Uterus (tissue), 4 donors: Measurements from ENCODE around the gene TOP1. TPM values are rescaled to one million over a fixed set of nuclear protein-coding genes. Genes with fewer than 3 reads are reported as not detected.
"Not testable (repeated sequence)": the region's sequence is repeated elsewhere in the genome, so short reads cannot be mapped to it uniquely, and the experiment has no call there.

Experiments used
- DNase-seq, 2 donors: peaks; one replicate each; pipeline ENCODE4 v3.0.0-alpha.2; 2019 to 2020
- H3K27ac ChIP-seq, 2 donors: fragments of 200-600 bp; sonication (generic); 1 replicate in 1 of 2; 2 replicates in 1 of 2; pipeline ENCODE4 v1.5.1; 2016 to 2018
- H3K27me3 ChIP-seq, 2 donors: fragments of 200-600 bp; sonication (generic); one replicate each; pipeline ENCODE4 v1.5.1; 2018 to 2019; ENCODE audit warnings: control low read depth in 1 of 2
- H3K36me3 ChIP-seq, 2 donors: fragments of 200-600 bp; sonication (generic); one replicate each; pipeline ENCODE4 v1.5.1; 2019; ENCODE audit warnings: control low read depth in 1 of 2
- H3K4me1 ChIP-seq, 2 donors: fragments of 200-600 bp; sonication (generic); one replicate each; pipeline ENCODE4 v1.5.1; 2018 to 2019; ENCODE audit warnings: control low read depth in 1 of 2
- H3K4me3 ChIP-seq, 2 donors: fragments of 200-600 bp; sonication (generic); 1 replicate in 1 of 2; 2 replicates in 1 of 2; pipeline ENCODE4 v1.5.1; 2018 to 2019; ENCODE audit warnings: mild to moderate bottlenecking in 1 of 2
- H3K9me3 ChIP-seq, 2 donors: fragments of 200-600 bp; sonication (generic); one replicate each; pipeline ENCODE4 v1.5.1; 2019; ENCODE audit warnings: control low read depth in 1 of 2
- CTCF ChIP-seq, 4 experiments: fragments of 200-600 bp in 2 of 4; fragments of 450-650 bp in 2 of 4; sonication (generic) in 2 of 4; IDR thresholded peaks; one replicate each; pipeline ENCODE4 v1.5.1; 2016 to 2019; ENCODE audit warnings: antibody characterized with exemption in 4 of 4, mild to moderate bottlenecking in 2 of 4, moderate library complexity in 1 of 4
- POLR2A ChIP-seq, 2 donors: fragments of 450-650 bp; IDR thresholded peaks; one replicate each; pipeline ENCODE4 v1.6.1; 2016; ENCODE audit warnings: antibody characterized with exemption in 2 of 2, mild to moderate bottlenecking in 1 of 2, moderate library complexity in 1 of 2
- intact Hi-C: fragments of 100-400 bp; cut with DNase I; formaldehyde crosslinking; loops from one replicate; pipeline ENCODE4 v1.15.1; 2023; ENCODE audit warnings: low total_unique reads
- total RNA-seq, 4 donors: library from RNA; depleted of rRNA in 3 of 4; stranded (reverse); fragments of >200 nt in 3 of 4; gene quantifications; one replicate each; pipeline versions ENCODE4 v1.1.0 to v1.2.4, GENCODE V29; 2014 to 2023
- donor health status: DM: yes; HTN: yes; CAD: no.

Gene TOP1
- total RNA-seq, 4 donors from 2014 or later, result 20.5 to 47.1 (median 35.4) TPM

GRCh38 chr20:41125530-41126457 is 97.2 kb downstream of the TOP1 start:
- intact Hi-C loops, result no loop called here
- Histone ChIP-seq H3K36me3 (no peaks in the 10 kb centered on the region), H3K4me1 (no peaks in the 10 kb centered on the region), H3K27me3 (no peaks in the 10 kb centered on the region), H3K9me3 (no peaks in the 10 kb centered on the region), H3K27ac (no peak overlapping the region), H3K4me3 (no peak overlapping the region)
- no peak for DNase-seq
- TF ChIP-seq POLR2A (IDR thresholded peaks at IDR 0.05) (no peak), CTCF (IDR thresholded peaks at IDR 0.05) (no peak)

GRCh38 chr20:41126719-41127118 is 98.1 kb downstream of the TOP1 start:
- Histone ChIP-seq H3K4me3 (no peak overlapping the region), H3K36me3 (no peaks in the 10 kb centered on the region), H3K27me3 (no peaks in the 10 kb centered on the region), H3K4me1 (no peaks in the 10 kb centered on the region), H3K27ac (no peak overlapping the region), H3K9me3 (no peaks in the 10 kb centered on the region)
- intact Hi-C loops, result no loop called here
- no peak for DNase-seq
- TF ChIP-seq CTCF (IDR thresholded peaks at IDR 0.05), result no peak
- TF ChIP-seq POLR2A (IDR thresholded peaks at IDR 0.05), result no peak

GRCh38 chr20:41128317-41128716 is 99.7 kb downstream of the TOP1 start:
- intact Hi-C loops, result not testable (repeated sequence)

GRCh38 chr20:41131594-41132387 is 103.2 kb downstream of the TOP1 start:
- no peak for TF ChIP-seq CTCF (IDR thresholded peaks at IDR 0.05)
- TF ChIP-seq POLR2A (IDR thresholded peaks at IDR 0.05), result no peak
- no peaks in the 10 kb centered on the region for H3K36me3 ChIP-seq
- no peaks in the 10 kb centered on the region for H3K9me3 ChIP-seq
- H3K27ac ChIP-seq, result no peak overlapping the region
- peaks cover 0 to 6% of the 10 kb centered on the region in 2 donors for H3K4me1 ChIP-seq
- DNase-seq, result no peak
- no peak overlapping the region for H3K4me3 ChIP-seq
- intact Hi-C loops, result no loop called here
- no peaks in the 10 kb centered on the region for H3K27me3 ChIP-seq

More at GRCh38 chr20:41128317-41128716, 99.7 kb downstream of the TOP1 start:
- H3K4me1 ChIP-seq, H3K27me3 ChIP-seq, H3K27ac ChIP-seq, H3K36me3 ChIP-seq, H3K9me3 ChIP-seq, H3K4me3 ChIP-seq, DNase-seq: not testable (repeated sequence)

- H3K27me3 ChIP-seq, DNase-seq: not testable (repeated sequence)
Measured at GRCh38 chr20:41132388-41132775, 103.8 kb downstream of the TOP1 start.

More at GRCh38 chr20:41132388-41132775, 103.8 kb downstream of the TOP1 start:
- H3K27ac ChIP-seq, H3K4me3 ChIP-seq, H3K36me3 ChIP-seq, intact Hi-C loops, H3K9me3 ChIP-seq, H3K4me1 ChIP-seq: not testable (repeated sequence)
